Neuronal stem cell (in vitro differentiated cells): Measurements from ENCODE around the gene ULK3.

Source experiments
- DNase-seq: peaks from one replicate; pipeline ENCODE4 v3.0.0-alpha.2; 2013; ENCODE audit warnings: low spot score
- H2AFZ ChIP-seq: one replicate; pipeline ENCODE4 v1.6.1; 2013; ENCODE audit warnings: mild to moderate bottlenecking, low read length, inconsistent platforms
- H2AK5ac ChIP-seq: 2 replicates; pipeline ENCODE4 v1.6.1; 2013; ENCODE audit warnings: low read depth, mild to moderate bottlenecking, inconsistent platforms, low read length, moderate library complexity, mixed read lengths
- H2BK120ac ChIP-seq: 2 replicates; pipeline ENCODE4 v1.6.1; 2013; ENCODE audit warnings: low read depth, mild to moderate bottlenecking, inconsistent platforms, low read length, moderate library complexity, mixed read lengths
- H2BK12ac ChIP-seq: one replicate; pipeline ENCODE4 v1.6.1; 2013; ENCODE audit warnings: low read length, inconsistent platforms
- H2BK15ac ChIP-seq: 2 replicates; pipeline ENCODE4 v1.6.1; 2013; ENCODE audit warnings: mild to moderate bottlenecking, low read length, inconsistent platforms, mixed read lengths
- H2BK5ac ChIP-seq: one replicate; pipeline ENCODE4 v1.6.1; 2013; ENCODE audit warnings: inconsistent platforms, mild to moderate bottlenecking, low read length, moderate library complexity
- H3K14ac ChIP-seq: one replicate; pipeline ENCODE4 v1.6.1; 2013; ENCODE audit warnings: low read length, inconsistent platforms
- H3K18ac ChIP-seq: 2 replicates; pipeline ENCODE4 v1.6.1; 2013; ENCODE audit warnings: low read length, inconsistent platforms
- H3K23ac ChIP-seq: 2 replicates; pipeline ENCODE4 v1.6.1; 2013; ENCODE audit warnings: low read depth, mild to moderate bottlenecking, mixed read lengths, low read length, inconsistent platforms; ENCODE audit not compliant: poor library complexity
- H3K27ac ChIP-seq: replicated peaks from 3 replicates; pipeline ENCODE4 v1.5.1; 2013; ENCODE audit warnings: low read length, inconsistent platforms
- H3K27me3 ChIP-seq, 3 experiments: 2 replicates each; pipeline ENCODE4 v1.6.1; 2013; ENCODE audit warnings: low read length in 3 of 3, mild to moderate bottlenecking in 2 of 3, inconsistent platforms in 1 of 3, low read depth in 1 of 3, mixed read lengths in 1 of 3, moderate library complexity in 1 of 3; ENCODE audit not compliant: control insufficient read depth in 3 of 3, insufficient read depth in 3 of 3
- H3K36me3 ChIP-seq, 2 donors: replicated peaks in 1 of 2; 2 replicates each; pipeline ENCODE4 v1.6.1; 2013; ENCODE audit warnings: low read length in 2 of 2; ENCODE audit not compliant: control insufficient read depth in 2 of 2, insufficient read depth in 2 of 2
- H3K4ac ChIP-seq: 2 replicates; pipeline ENCODE4 v1.6.1; 2013; ENCODE audit warnings: inconsistent platforms, mild to moderate bottlenecking, low read length, moderate library complexity
- H3K4me1 ChIP-seq, 2 donors: 1 replicate in 1 of 2; 2 replicates in 1 of 2; pipeline ENCODE4 v1.6.1; 2013; ENCODE audit warnings: low read length in 2 of 2, low read depth in 1 of 2; ENCODE audit not compliant: control insufficient read depth in 2 of 2, insufficient read depth in 1 of 2
- H3K4me2 ChIP-seq: one replicate; pipeline ENCODE4 v1.6.1; 2013; ENCODE audit warnings: mild to moderate bottlenecking, low read length, inconsistent platforms; ENCODE audit not compliant: insufficient read depth, poor library complexity, severe bottlenecking
- H3K4me3 ChIP-seq, 2 donors: 2 replicates each; pipeline ENCODE4 v1.5.1; 2013; ENCODE audit warnings: low read length in 2 of 2, mild to moderate bottlenecking in 2 of 2, inconsistent platforms in 1 of 2, moderate library complexity in 1 of 2
- H3K79me1 ChIP-seq: one replicate; pipeline ENCODE4 v1.6.1; 2013; ENCODE audit warnings: low read depth, mild to moderate bottlenecking, inconsistent platforms, low read length, moderate library complexity
- H3K9ac ChIP-seq: one replicate; pipeline ENCODE4 v1.6.1; 2013; ENCODE audit warnings: mild to moderate bottlenecking, low read depth, low read length, inconsistent platforms; ENCODE audit not compliant: poor library complexity
- H3K9me3 ChIP-seq, 2 donors: replicated peaks in 1 of 2; 2 replicates each; pipeline versions ENCODE3 to v1.6.1; 2013; ENCODE audit warnings: low read length in 2 of 2, mild to moderate bottlenecking in 2 of 2, inconsistent platforms in 1 of 2, low read depth in 1 of 2, mixed read lengths in 1 of 2, moderate library complexity in 1 of 2; ENCODE audit not compliant: control insufficient read depth in 2 of 2, insufficient read depth in 1 of 2
- H4K8ac ChIP-seq: one replicate; pipeline ENCODE4 v1.6.1; 2013; ENCODE audit warnings: low read depth, mild to moderate bottlenecking, inconsistent platforms, low read length, moderate library complexity
- H4K91ac ChIP-seq: one replicate; pipeline ENCODE4 v1.6.1; 2013; ENCODE audit warnings: low read length, low read depth, mild to moderate bottlenecking, inconsistent platforms; ENCODE audit not compliant: poor library complexity
- WGBS, 2 donors: extraction: QIAGEN DNeasy Blood & Tissue Kit; methylation state at CpG; one replicate each; pipeline ENCODE4 v1.1.7; 2013; ENCODE audit warnings: missing lambda C conversion rate in 2 of 2, mixed read lengths in 1 of 2; ENCODE audit not compliant: insufficient read length in 2 of 2, insufficient replicate concordance in 1 of 2; ENCODE audit errors: extremely low coverage in 2 of 2; 5-methylcytosine and 5-hydroxymethylcytosine counted together

Gene ULK3

DNA sequence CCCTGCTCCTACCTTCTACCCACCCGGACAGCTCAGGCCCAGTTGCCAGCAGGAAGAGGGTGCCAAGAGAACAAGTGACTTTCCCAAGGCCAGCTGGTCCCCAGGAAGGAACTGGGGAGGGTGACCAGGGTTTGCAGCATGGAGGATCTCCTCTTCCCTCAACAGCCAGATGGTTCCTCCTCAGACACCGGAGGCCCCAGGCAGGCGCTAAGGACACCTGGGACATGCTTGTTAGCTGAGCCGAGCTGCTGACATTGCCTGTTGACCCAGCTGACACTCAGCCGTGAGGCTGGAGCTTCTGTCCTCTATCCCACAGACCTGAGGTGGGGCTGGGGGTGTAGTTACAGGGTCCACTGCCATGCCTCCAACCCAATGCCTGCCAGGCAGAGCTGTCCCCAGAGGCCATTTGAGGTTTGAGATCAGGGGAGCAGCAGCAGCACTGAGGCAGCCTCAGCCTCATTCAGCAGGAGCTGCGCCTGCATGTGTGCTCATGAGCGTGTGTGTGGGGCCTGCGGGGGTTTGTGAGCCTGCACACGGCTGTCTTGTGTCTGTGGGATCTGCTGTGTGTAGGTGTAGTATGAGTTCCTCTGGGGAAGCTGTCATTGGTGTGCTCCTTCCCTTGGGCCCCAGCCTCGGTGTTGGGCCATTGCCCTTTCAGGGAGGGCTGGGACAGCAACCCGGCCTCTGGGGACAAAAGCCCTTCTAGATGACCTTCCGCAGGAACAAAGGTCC, 9.4 kb downstream of the ULK3 start:
- no CpG with 5 or more reads among the region's 12 CpGs for WGBS, 2 donors

DNA sequence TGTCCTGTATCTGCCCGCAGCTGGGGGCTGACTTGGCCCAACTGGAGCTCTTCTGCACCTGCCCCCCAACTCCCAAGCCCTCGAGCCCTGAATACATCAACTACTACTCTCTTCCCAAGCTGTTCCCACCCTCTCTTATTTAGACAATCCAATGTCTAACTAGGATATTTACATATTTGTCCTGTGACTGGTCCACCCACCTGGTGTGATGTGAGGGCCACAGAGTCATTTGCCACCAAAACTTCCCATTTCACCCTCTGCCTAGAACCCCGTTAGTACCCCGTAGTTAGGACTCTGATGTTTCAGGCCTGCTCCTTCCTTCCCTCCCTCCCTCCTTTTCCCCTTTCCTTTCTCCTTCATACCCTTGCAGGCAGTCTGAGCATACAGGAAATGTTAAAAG, 10.1 kb downstream of the ULK3 start:
- Histone ChIP-seq H2BK5ac (no peak overlapping the region), H3K27ac (no peak overlapping the region), H2AK5ac (no peak overlapping the region), H3K18ac (no peak overlapping the region), H4K91ac (no peak overlapping the region), H3K79me1 (no peaks in the 10 kb centered on the region), H3K36me3 (peaks cover 0 to 20% of the 10 kb centered on the region in 2 donors), H2BK15ac (no peak overlapping the region), H3K4me1 (peaks cover 0 to 5% of the 10 kb centered on the region in 2 donors), H3K27me3 (peaks cover 0 to 36% (median 1%) of the 10 kb centered on the region in 3 experiments), H3K23ac (no peak overlapping the region), H3K4me2 (no peak overlapping the region), H3K4ac (no peak overlapping the region), H2BK12ac (no peak overlapping the region), H3K14ac (no peak overlapping the region), H2AFZ (no peak overlapping the region), H2BK120ac (no peak overlapping the region), H3K9ac (no peak overlapping the region), H3K4me3 (no peak overlapping the region), H4K8ac (no peak overlapping the region), H3K9me3 (no peaks in the 10 kb centered on the region)
- no peak for DNase-seq
- WGBS, 2 donors, result no CpG with 5 or more reads among the region's 4 CpGs

More for the DNA sequence above, 9.4 kb downstream of the ULK3 start:
- Histone ChIP-seq H3K4me2 (no peak overlapping the region), H3K9ac (no peak overlapping the region), H2AFZ (no peak overlapping the region), H3K27me3 (peaks cover 0 to 28% (median 0%) of the 10 kb centered on the region in 3 experiments), H3K14ac (no peak overlapping the region), H3K4ac (no peak overlapping the region), H3K79me1 (no peaks in the 10 kb centered on the region), H2AK5ac (no peak overlapping the region), H3K36me3 (peaks cover 0 to 23% of the 10 kb centered on the region in 2 donors), H2BK12ac (no peak overlapping the region), H3K18ac (no peak overlapping the region), H2BK120ac (no peak overlapping the region), H3K9me3 (no peaks in the 10 kb centered on the region), H3K4me1 (peaks cover 0 to 5% of the 10 kb centered on the region in 2 donors), H3K4me3 (no peak overlapping the region), H4K91ac (no peak overlapping the region), H2BK5ac (peak overlapping the region; percentile 66), H3K27ac (no peak overlapping the region), H2BK15ac (no peak overlapping the region), H3K23ac (no peak overlapping the region), H4K8ac (no peak overlapping the region)
- DNase-seq, result no peak

DNA sequence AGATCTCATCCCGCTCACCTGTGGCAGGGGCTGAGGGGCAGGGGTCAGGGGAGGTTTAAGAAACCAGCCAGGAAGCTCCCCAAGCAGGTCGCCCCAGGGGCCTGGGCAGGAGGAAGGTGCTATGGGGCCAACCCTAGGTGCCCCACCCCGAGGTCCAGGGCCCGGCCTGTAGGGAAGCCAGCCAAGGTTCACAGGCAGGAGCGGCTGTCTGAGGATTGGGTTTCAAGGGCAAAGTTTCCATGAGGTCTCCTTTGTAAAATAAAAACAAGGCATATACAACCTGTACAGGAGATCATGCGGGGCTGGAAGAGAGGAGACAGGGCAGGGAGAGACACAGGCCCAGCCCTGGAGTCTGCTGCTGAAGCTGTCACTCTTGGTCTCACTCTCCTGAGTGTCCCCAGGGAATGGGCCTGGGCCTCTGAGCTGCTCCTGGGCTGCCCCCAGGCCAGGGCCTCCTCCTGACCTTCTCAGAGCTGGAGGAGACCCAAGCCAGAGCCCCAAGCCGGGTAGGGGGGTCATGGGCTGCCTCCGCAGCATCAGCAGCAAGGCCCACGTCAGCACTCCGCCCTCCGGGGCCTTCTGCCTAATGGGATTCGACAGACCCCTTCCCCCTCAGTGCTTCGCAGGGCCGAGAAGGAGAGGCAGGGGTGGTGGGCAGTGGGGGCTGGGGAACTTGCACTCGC, 11.0 kb downstream of the ULK3 start:
- WGBS, 2 donors, result no CpG with 5 or more reads among the region's 15 CpGs
- no peak overlapping the region for H2BK5ac ChIP-seq
- no peak overlapping the region for H4K91ac ChIP-seq
- H3K27me3 ChIP-seq, result peaks cover 0 to 44% (median 8%) of the 10 kb centered on the region in 3 experiments
- H3K4me1 ChIP-seq, result peaks cover 0 to 5% of the 10 kb centered on the region in 2 donors
- H3K4ac ChIP-seq, result no peak overlapping the region
- no peak overlapping the region for H3K9ac ChIP-seq
- H2BK120ac ChIP-seq, result no peak overlapping the region
- peaks cover 0 to 17% of the 10 kb centered on the region in 2 donors for H3K36me3 ChIP-seq
- no peaks in the 10 kb centered on the region for H3K9me3 ChIP-seq
- H3K23ac ChIP-seq, result no peak overlapping the region
- H3K4me2 ChIP-seq, result no peak overlapping the region
- H3K14ac ChIP-seq, result peak overlapping the region; percentile 73
- H3K4me3 ChIP-seq, result no peak overlapping the region
- H3K79me1 ChIP-seq, result no peaks in the 10 kb centered on the region
- H4K8ac ChIP-seq, result no peak overlapping the region
- no peak overlapping the region for H2AK5ac ChIP-seq
- no peak overlapping the region for H3K18ac ChIP-seq
- no peak overlapping the region for H2BK15ac ChIP-seq
- no peak for DNase-seq
- no peak overlapping the region for H2BK12ac ChIP-seq
- no peak overlapping the region for H2AFZ ChIP-seq
- H3K27ac ChIP-seq, result no peak overlapping the region

DNA sequence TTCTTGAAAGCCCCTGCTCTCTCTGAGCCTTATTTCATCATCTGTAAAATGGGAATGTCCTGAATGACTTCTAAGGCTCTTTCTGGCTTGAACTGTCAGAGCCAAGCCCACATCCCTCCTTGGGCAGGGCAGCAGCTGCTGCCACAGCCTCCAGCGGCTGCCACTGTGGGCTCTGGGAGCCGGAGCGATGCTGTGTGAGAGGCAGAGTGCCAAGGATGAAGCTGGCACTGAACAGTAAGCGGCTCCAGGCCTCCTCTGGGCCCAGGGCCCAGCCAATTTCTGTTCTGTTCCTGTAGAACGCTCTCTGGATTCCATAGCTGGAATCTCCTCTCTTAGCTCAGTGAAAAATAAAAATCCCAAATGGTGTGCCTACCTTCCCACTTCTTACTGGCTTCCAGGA, 12.1 kb downstream of the ULK3 start:
- H2BK5ac ChIP-seq, result no peak overlapping the region
- H2AFZ ChIP-seq, result no peak overlapping the region
- H3K4ac ChIP-seq, result no peak overlapping the region
- no peak overlapping the region for H3K27ac ChIP-seq
- no peak overlapping the region for H3K23ac ChIP-seq
- no peak overlapping the region for H3K14ac ChIP-seq
- no peak overlapping the region for H4K8ac ChIP-seq
- DNase-seq, result no peak
- no CpG with 5 or more reads among the region's 5 CpGs for WGBS, 2 donors
- no peaks in the 10 kb centered on the region for H3K9me3 ChIP-seq
- H3K18ac ChIP-seq, result no peak overlapping the region
- H3K79me1 ChIP-seq, result no peaks in the 10 kb centered on the region
- no peak overlapping the region for H3K4me3 ChIP-seq
- no peak overlapping the region for H2BK120ac ChIP-seq
- no peak overlapping the region for H4K91ac ChIP-seq
- no peak overlapping the region for H2AK5ac ChIP-seq
- no peak overlapping the region for H3K9ac ChIP-seq
- no peak overlapping the region for H2BK12ac ChIP-seq
- peaks cover 0 to 6% of the 10 kb centered on the region in 2 donors for H3K36me3 ChIP-seq
- peaks cover 0 to 54% (median 16%) of the 10 kb centered on the region in 3 experiments for H3K27me3 ChIP-seq
- H3K4me2 ChIP-seq, result no peak overlapping the region
- no peak overlapping the region for H2BK15ac ChIP-seq
- H3K4me1 ChIP-seq, result peaks cover 0 to 7% of the 10 kb centered on the region in 2 donors
